HEK293T (cell line): Measurements from ENCODE around the gene KCNG2.

Source experiments
- ARNT ChIP-seq: fragments of 450-650 bp; IDR thresholded peaks from 2 replicates; pipeline ENCODE4 v1.6.1; 2017; ENCODE audit warnings: mild to moderate bottlenecking
- FOXM1 ChIP-seq: fragments of 450-650 bp; IDR thresholded peaks from 2 replicates; pipeline ENCODE4 v1.6.1; 2017; ENCODE audit warnings: mild to moderate bottlenecking, borderline replicate concordance
- HDGF ChIP-seq: fragments of 450-650 bp; IDR thresholded peaks from 2 replicates; pipeline ENCODE4 v1.6.1; 2017; ENCODE audit warnings: antibody characterized with exemption, borderline replicate concordance
- L3MBTL2 ChIP-seq: fragments of 450-650 bp; conservative IDR thresholded peaks from 2 replicates; pipeline ENCODE4 v1.6.1; 2016; ENCODE audit warnings: mild to moderate bottlenecking
- NFRKB ChIP-seq: fragments of 450-650 bp; IDR thresholded peaks from 2 replicates; pipeline ENCODE4 v1.6.1; 2016; ENCODE audit warnings: mild to moderate bottlenecking, moderate library complexity
- PKNOX1 ChIP-seq: fragments of 450-650 bp; IDR thresholded peaks from 2 replicates; pipeline ENCODE4 v1.6.1; 2016
- SP1 ChIP-seq: fragments of 450-650 bp; IDR thresholded peaks from 2 replicates; pipeline ENCODE4 v1.6.1; 2017
- SUZ12 ChIP-seq: fragments of 450-650 bp; IDR thresholded peaks from 2 replicates; pipeline ENCODE4 v1.6.1; 2016; ENCODE audit warnings: mild to moderate bottlenecking
- ZNF384 ChIP-seq: fragments of 450-650 bp; IDR thresholded peaks from 2 replicates; pipeline ENCODE4 v1.6.1; 2016

- TF ChIP-seq FOXM1 (no peak), SUZ12 (no peak), SP1 (no peak), ARNT (no peak), NFRKB (no peak), ZNF384 (no peak), HDGF (no peak), L3MBTL2 (no peak), PKNOX1 (no peak)
These were observed 66.4 kb downstream of the KCNG2 start for GRCh38 chr18:79864006-79864725.
